Pons (tissue), 1 donor: Measurements from ENCODE around the gene RPTOR.
A peak's percentile ranks its signal among the peaks of the same experiment; 100 is the strongest.

ENCODE experiments used
- DNase-seq: peaks from one replicate; pipeline ENCODE4 v3.0.0-alpha.2; 2016; ENCODE audit warnings: low spot score

The RPTOR gene

DNA sequence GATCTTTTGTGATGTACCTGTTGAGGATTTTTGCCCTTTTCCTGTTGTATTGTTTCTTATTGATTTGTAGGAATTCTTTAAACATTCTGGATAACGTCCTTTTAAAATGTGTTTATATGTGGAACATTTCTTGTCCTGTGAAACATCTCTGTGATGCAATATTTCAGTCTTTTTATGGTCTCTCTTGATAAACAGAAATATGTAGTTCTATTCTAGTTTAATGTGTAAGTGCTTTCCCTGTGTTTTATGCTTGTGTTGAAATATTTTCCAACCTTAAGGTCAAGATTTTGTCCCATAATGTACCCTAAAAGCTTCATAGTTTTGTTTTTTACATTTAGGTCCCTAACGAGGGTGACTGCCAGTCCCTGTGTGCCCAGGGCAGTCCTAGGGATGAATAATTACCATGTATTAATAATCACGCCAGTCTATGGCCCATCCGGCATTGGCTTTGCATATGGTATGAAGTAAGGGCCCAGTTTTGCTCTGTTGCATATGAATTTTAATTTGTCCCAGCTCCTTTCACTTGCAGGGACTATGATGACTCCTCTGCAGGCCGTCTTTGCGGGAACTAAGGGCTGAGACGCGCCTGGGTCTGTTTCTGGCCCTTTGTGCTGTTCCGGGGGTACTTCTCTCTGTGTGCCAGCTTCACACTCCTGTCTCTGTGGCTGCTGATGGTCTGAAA, 44.2 kb downstream of the RPTOR start:
- no peak for DNase-seq

GRCh38 chr17:80591788-80592187, 47.1 kb downstream of the RPTOR start:
- no peak for DNase-seq

DNA sequence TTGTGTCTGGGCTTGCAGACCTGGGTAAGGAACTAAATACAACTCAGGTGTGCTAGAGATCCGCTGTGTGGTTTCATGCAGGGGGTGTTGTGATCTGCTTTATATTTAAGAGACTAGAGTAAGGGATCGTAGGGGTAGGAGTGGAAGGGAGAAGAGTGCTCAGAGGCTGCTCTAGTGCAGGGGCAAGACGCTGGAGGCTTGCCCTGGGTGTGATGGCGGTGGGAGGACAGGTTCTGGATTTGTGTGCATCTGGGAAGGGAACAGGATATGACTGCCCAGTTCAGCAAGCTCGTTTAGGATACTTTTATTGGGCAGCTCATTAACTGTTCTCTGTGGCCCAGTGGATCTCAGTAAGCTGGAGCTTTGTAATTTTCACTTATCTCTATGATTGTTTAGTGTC, 47.6 kb downstream of the RPTOR start:
- DNase-seq: no peak

GRCh38 chr17:80593181-80593580, 48.5 kb downstream of the RPTOR start:
- no peak for DNase-seq

DNA sequence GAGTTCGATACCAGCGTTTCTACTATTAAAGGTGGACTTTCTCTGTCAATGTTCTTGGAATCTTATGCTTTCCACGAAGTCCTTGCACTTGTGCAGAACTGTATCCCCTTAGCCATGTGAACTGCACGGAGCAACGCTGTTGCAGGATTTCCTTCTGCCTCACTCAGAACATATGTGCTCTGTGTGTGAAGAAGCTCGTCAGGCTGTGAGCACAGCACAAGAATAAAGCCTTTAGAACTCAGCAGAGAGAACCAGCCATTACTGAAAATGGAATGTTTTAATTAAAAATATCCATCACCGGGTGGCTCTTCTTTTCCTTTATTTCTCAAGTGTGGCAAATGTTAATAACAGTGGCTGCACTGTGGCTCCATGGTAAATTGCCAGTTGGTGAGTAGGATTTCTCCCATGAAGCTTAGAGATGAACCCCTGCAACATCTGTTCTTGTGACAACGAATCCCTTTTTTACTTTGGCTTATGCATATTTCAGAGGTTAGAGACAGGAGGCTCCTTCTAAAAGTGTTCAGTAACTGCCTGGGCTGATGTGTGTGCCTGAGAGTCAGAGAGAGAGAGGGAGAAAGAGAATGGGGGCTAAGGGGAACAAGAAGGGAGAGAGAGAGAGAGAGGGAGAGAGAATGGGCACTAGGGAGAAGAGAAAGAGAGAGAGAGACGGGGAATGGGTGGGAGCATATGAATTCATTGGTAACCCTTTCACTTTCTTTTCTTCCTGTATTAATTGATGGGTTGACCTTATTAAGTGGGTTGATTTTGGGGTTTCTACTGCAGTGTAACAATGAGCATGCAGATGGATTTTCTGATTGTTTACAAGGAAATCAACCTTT, 50.0 kb downstream of the RPTOR start:
- DNase-seq: peak; percentile 49

- no peak for DNase-seq
Measured at GRCh38 chr17:80596760-80597608, 52.3 kb downstream of the RPTOR start.

DNA sequence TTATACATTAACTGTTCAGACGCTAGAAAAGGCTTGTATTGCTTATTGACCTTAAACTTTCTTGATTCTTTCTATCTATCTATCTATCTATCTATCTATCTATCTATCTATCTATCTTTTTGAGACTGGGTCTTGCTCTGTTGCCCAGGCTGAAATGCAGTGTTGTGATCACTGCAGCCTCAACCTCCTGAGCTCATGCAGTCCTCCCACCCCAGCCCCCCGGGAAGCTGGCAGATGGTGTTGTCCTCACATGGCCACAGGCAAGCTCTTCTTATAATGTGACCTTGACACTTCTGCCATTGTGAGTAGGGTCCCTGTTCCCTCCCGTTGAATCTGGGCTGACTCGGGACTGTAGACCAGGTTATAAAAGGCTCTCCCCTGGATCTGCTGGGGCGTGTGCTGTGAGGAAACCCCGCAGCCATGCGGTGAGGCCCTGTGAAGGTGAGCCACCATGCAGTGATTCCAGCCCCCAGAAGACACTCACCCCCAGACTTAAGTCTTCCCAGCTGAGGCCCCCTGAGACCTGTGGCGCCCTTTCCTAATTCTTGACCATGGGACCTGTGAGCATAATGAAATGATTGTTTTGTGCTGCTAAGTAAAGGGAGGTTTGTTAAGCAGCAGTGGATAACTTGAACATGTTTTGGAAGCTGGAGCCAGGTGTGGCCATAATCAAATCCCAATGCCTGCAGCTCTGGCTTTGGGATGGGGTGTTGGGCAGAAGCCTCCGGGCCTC, 54.3 kb downstream of the RPTOR start:
- DNase-seq: no peak

GRCh38 chr17:80599546-80600305, 55.1 kb downstream of the RPTOR start:
- DNase-seq: no peak

- DNase-seq: no peak
Measured at GRCh38 chr17:80601146-80601545, 56.5 kb downstream of the RPTOR start.

DNA sequence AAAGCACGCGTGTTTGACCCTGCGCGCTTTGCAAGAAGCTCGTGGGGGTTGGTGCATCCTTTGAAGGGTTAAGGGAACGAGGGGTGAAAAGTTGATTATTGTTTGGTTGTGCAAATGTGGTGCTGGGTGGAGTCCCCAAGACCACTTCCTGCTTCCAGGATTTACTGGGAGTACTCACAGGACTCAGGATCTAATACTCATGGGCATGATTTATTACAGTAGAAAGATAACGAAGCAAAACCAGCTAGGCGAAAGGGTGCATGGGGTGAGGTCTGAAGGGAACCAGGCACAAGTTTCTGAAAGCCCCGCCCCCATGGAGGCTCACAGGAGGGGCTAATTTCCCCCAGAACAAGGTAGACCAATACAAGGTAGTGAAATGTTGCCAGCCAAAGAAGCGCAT, 58.8 kb downstream of the RPTOR start:
- DNase-seq: no peak

- DNase-seq: no peak
Measured at GRCh38 chr17:80604009-80604669, 59.5 kb downstream of the RPTOR start.

DNA sequence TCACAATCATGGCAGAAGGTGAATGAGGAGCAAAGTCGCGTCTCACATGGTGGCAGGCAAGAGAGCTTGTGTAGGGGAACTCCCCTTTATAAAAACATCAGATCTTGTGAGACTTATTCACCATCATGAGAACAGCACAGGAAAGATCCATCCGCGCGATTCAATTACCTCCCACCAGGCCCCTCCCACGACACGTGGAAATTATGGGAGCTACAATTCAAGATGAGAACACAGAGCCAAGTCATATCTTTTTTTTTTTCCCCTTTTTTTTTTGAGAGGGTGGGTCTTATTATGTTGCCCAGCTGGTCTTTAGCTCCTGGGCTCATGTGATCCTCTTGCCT, 60.0 kb downstream of the RPTOR start:
- no peak for DNase-seq

DNA sequence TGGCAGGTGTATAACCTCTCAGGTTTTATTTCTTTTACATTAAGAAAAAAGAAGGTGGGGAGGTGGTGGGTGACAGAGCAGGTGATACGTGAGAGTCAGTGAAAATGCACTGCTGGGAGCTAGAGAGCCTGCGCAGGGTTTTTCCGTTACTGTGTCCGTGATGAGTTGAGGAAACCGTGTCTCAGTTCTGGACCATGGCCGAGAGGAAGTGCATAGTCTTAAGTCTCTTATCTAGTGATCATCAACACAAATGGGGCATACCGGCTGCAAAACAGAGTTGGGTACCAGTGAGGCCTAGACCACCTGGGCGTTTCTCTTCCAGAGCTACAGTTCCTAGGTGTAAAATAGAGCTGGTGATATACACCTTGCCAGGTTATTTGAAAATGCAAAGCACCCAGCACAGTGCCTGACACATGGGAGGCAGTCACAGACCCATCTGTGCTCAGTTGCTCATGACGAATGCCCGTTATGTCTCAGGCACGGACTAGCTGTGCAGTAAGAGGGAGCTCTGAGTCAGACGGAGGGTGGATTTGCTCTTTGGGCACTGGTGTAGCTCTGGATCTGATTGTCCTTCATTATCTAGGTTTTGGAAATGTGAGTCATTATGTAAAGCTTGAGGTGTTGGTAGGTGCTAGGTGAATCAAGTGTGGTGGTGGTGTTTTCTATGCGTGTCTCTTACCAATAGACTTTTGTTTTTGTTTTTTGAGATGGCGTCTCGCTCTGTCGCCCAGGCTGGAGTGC, 60.9 kb downstream of the RPTOR start:
- DNase-seq: no peak

DNA sequence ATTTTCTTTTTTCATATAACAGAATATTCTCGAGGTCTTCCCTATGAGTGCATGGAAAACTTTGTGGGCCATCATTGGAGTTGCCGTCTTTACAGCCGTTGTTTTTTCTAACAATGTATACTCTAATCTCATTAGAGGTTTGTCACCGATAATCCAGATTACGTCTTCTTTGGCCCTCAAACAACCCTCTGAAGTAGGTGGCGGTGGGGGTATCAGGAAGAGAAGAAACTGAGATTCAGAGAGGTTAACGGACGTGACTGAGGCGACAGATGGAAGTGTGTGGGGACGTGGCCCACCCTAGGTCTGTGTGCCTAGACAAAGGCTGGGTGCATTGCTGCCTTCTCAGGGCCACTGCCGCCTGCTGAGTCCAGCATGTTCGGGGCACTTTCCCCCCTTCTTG, 63.7 kb downstream of the RPTOR start:
- no peak for DNase-seq

GRCh38 chr17:80609757-80610156, 65.1 kb downstream of the RPTOR start:
- no peak for DNase-seq

GRCh38 chr17:80611816-80612215, 67.2 kb downstream of the RPTOR start:
- no peak for DNase-seq

- DNase-seq: no peak
Measured at GRCh38 chr17:80612997-80613731, 68.5 kb downstream of the RPTOR start.

DNA sequence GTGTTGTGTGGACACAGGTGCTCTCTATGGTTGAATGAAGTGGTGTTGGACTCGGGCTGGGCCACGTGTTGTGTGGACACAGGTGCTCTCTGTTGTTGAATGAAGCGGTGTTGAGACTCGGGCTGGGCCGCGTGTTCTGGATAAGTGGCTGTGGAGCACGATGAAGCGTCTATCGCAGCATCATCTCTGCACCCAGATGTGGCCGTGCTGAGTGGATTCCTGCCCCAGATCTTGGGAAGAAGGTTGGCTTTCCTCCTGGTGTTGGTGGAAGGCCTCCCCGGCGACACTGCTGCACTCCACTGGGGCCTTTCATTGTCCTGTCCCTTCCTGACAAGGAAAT, 69.1 kb downstream of the RPTOR start:
- DNase-seq: no peak

- DNase-seq: no peak
Measured at GRCh38 chr17:80614332-80615047, 69.9 kb downstream of the RPTOR start.
